CD14-positive monocyte (primary cell): ENCODE data around the gene KCNC3. TPM values are rescaled to one million over a fixed set of nuclear protein-coding genes. Genes with fewer than 3 reads are reported as not detected.

Experiments used
- DNase-seq, 3 donors: peaks; one replicate each; pipeline ENCODE4 v3.0.0-alpha.2; 2011 to 2022
- H2AFZ ChIP-seq: 2 replicates; pipeline ENCODE4 v1.6.0; 2012; ENCODE audit warnings: mild to moderate bottlenecking, low read depth, low read length, inconsistent platforms; ENCODE audit not compliant: insufficient read depth, poor library complexity, severe bottlenecking
- H3K27ac ChIP-seq, 2 donors: 1 replicate in 1 of 2; 2 replicates in 1 of 2; pipeline ENCODE4 v1.5.1; 2012 to 2013; ENCODE audit warnings: low read length in 2 of 2, control low read depth in 1 of 2, inconsistent platforms in 1 of 2, low read depth in 1 of 2, mild to moderate bottlenecking in 1 of 2
- H3K27me3 ChIP-seq, 2 donors: one replicate each; pipeline versions ENCODE4 v1.6.0 to v1.6.1; 2011 to 2013; ENCODE audit warnings: low read length in 2 of 2; ENCODE audit not compliant: control insufficient read depth in 2 of 2, insufficient read depth in 2 of 2
- H3K36me3 ChIP-seq, 2 donors: replicated peaks in 1 of 2; 1 replicate in 1 of 2; 2 replicates in 1 of 2; pipeline versions ENCODE4 v1.5.1 to v1.6.1; 2012 to 2013; ENCODE audit warnings: low read length in 2 of 2, control low read depth in 1 of 2, inconsistent platforms in 1 of 2, mild to moderate bottlenecking in 1 of 2; ENCODE audit not compliant: insufficient read depth in 2 of 2, control insufficient read depth in 1 of 2
- H3K4me1 ChIP-seq, 2 donors: 1 replicate in 1 of 2; 2 replicates in 1 of 2; pipeline versions ENCODE4 v1.5.1 to v1.6.1; 2012 to 2013; ENCODE audit warnings: low read length in 2 of 2, control low read depth in 1 of 2, inconsistent platforms in 1 of 2, mild to moderate bottlenecking in 1 of 2, moderate library complexity in 1 of 2; ENCODE audit not compliant: insufficient read depth in 2 of 2, control insufficient read depth in 1 of 2
- H3K4me2 ChIP-seq: replicated peaks from 2 replicates; pipeline ENCODE3; 2012; ENCODE audit warnings: low read length, moderate library complexity, mild to moderate bottlenecking; ENCODE audit not compliant: poor library complexity, severe bottlenecking; ENCODE audit errors: extremely low read depth
- H3K4me3 ChIP-seq, 3 experiments: fragments of 200-600 bp in 1 of 3; sonication (generic) in 1 of 3; replicated peaks in 1 of 3; 1 replicate in 2 of 3; 2 replicates in 1 of 3; pipeline ENCODE4 v1.5.1; 2011 to 2013; ENCODE audit warnings: low read length in 3 of 3, mild to moderate bottlenecking in 3 of 3, control low read depth in 2 of 3, low read depth in 2 of 3, inconsistent platforms in 1 of 3, moderate library complexity in 1 of 3
- H3K79me2 ChIP-seq: 2 replicates; pipeline ENCODE4 v1.6.0; 2012; ENCODE audit warnings: mild to moderate bottlenecking, control low read depth, inconsistent platforms, low read length, moderate library complexity; ENCODE audit not compliant: insufficient read depth
- H3K9ac ChIP-seq: 2 replicates; pipeline ENCODE4 v1.6.0; 2017; ENCODE audit warnings: low read length, mild to moderate bottlenecking; ENCODE audit not compliant: insufficient read depth, poor library complexity, severe bottlenecking
- H3K9me3 ChIP-seq, 2 donors: replicated peaks in 1 of 2; 1 replicate in 1 of 2; 2 replicates in 1 of 2; pipeline versions ENCODE4 v1.5.1 to v1.6.1; 2012 to 2013; ENCODE audit warnings: low read length in 2 of 2, control low read depth in 1 of 2; ENCODE audit not compliant: control insufficient read depth in 1 of 2, insufficient read depth in 1 of 2
- H4K20me1 ChIP-seq: 2 replicates; pipeline ENCODE4 v1.6.0; 2012; ENCODE audit warnings: mild to moderate bottlenecking, low read length, control low read depth, moderate library complexity; ENCODE audit not compliant: insufficient read depth
- H3K27ac Mint-ChIP-seq, 7 donors: one replicate each; pipeline ENCODE4 v1.8.0; 2020; ENCODE audit warnings: mild to moderate bottlenecking in 7 of 7, mixed read lengths in 7 of 7, moderate library complexity in 6 of 7, inconsistent platforms in 2 of 7
- H3K27me3 Mint-ChIP-seq, 3 donors: one replicate each; pipeline ENCODE4 v1.8.0; 2021 to 2022; ENCODE audit warnings: low read depth in 3 of 3, mild to moderate bottlenecking in 3 of 3, mixed read lengths in 3 of 3, moderate library complexity in 3 of 3, inconsistent platforms in 1 of 3
- H3K36me3 Mint-ChIP-seq, 2 donors: one replicate each; pipeline ENCODE4 v1.8.0; 2020; ENCODE audit warnings: mixed read lengths in 2 of 2, inconsistent platforms in 1 of 2, mild to moderate bottlenecking in 1 of 2
- H3K4me1 Mint-ChIP-seq: one replicate; pipeline ENCODE4 v1.8.0; 2020; ENCODE audit warnings: mild to moderate bottlenecking, mixed read lengths
- H3K4me3 Mint-ChIP-seq, 2 donors: one replicate each; pipeline ENCODE4 v1.8.0; 2020; ENCODE audit warnings: mild to moderate bottlenecking in 2 of 2, mixed read lengths in 2 of 2, moderate library complexity in 1 of 2
- H3K9me3 Mint-ChIP-seq, 7 donors: one replicate each; pipeline ENCODE4 v1.8.0; 2020 to 2022; ENCODE audit warnings: mixed read lengths in 7 of 7, mild to moderate bottlenecking in 6 of 7, moderate library complexity in 6 of 7, inconsistent platforms in 2 of 7
- CTCF ChIP-seq: fragments of 200-600 bp; IDR thresholded peaks from one replicate; pipeline ENCODE4 v1.8.0; 2022; ENCODE audit warnings: antibody characterized with exemption, mild to moderate bottlenecking
- WGBS: methylation state at CpG from one replicate; pipeline ENCODE4 v1.1.5; 2013; ENCODE audit warnings: missing lambda C conversion rate; ENCODE audit not compliant: insufficient coverage; 5-methylcytosine and 5-hydroxymethylcytosine counted together
- intact Hi-C, 2 donors: fragments of 100-400 bp; cut with micrococcal nuclease; formaldehyde crosslinking; loops; one replicate each; pipeline versions ENCODE4 v1.15.0 to v1.15.1; 2023
- polyA plus RNA-seq, 3 donors: library from polyadenylated mRNA; depleted of rRNA in 1 of 3; unstranded in 2 of 3; stranded (reverse) in 1 of 3; fragments of 300-500 nt in 2 of 3; fragments of >200 nt in 1 of 3; fragmentation: Illumina TruSeq in 2 of 3; gene quantifications; 1 replicate in 2 of 3; 2 replicates in 1 of 3; pipeline ENCODE4 v1.2.3, GENCODE V29; 2012 to 2021

Gene KCNC3
- polyA plus RNA-seq, 3 donors = 0.04 to 23.6 TPM; not detected in 1

- Histone ChIP-seq H3K79me2 (no peaks in the 10 kb centered on the region), H3K27ac (no peak overlapping the region), H3K9ac (no peak overlapping the region), H3K36me3 (peaks cover 0 to 6% of the 10 kb centered on the region in 2 donors), H3K27me3 (peaks cover 8 to 24% of the 10 kb centered on the region in 2 donors), H3K4me3 (no peak overlapping the region), H3K4me1 (peaks cover 0 to 4% of the 10 kb centered on the region in 2 donors), H3K4me2 (no peak overlapping the region), H4K20me1 (peaks cover 34% of the 10 kb centered on the region), H3K9me3 (peaks cover 0 to under 1% of the 10 kb centered on the region in 2 donors), H2AFZ (no peak overlapping the region)
- no peak for DNase-seq
- Mint-ChIP-seq H3K27ac (no peak overlapping the region), H3K4me3 (no peak overlapping the region), H3K36me3 (peaks cover 8 to 11% of the 10 kb centered on the region in 2 donors), H3K27me3 (peaks cover 24 to 44% (median 44%) of the 10 kb centered on the region in 3 donors), H3K4me1 (peaks cover 3% of the 10 kb centered on the region), H3K9me3 (peaks cover 0 to 11% (median 3%) of the 10 kb centered on the region in 7 donors)
- no peak for TF ChIP-seq CTCF
- WGBS = 96% methylated on average over 10 of the region's 12 CpGs
- intact Hi-C loops = loop anchor here in 1 of 2 donors (10.0 kb wide), 1 partner anchor 485 kb away; no protein-coding TSS in a partner anchor
These were observed 9.1 kb downstream of the KCNC3 start for GRCh38 chr19:50320051-50320450.

GRCh38 chr19:50319156-50319555, 10.0 kb downstream of the KCNC3 start:
- Histone ChIP-seq H3K9me3 (peaks cover 0 to 6% of the 10 kb centered on the region in 2 donors), H4K20me1 (peaks cover 25% of the 10 kb centered on the region), H3K27me3 (peaks cover 17 to 33% of the 10 kb centered on the region in 2 donors), H3K9ac (no peak overlapping the region), H3K4me3 (no peak overlapping the region), H3K4me1 (peaks cover 0 to 4% of the 10 kb centered on the region in 2 donors), H3K79me2 (no peaks in the 10 kb centered on the region), H3K27ac (no peak overlapping the region), H3K4me2 (no peak overlapping the region), H3K36me3 (peaks cover 0 to 6% of the 10 kb centered on the region in 2 donors), H2AFZ (no peak overlapping the region)
- peaks cover 3% of the 10 kb centered on the region for H3K4me1 Mint-ChIP-seq
- intact Hi-C loops = no loop called here
- 85% methylated on average over 10 of the region's 11 CpGs for WGBS
- peaks cover 8 to 13% of the 10 kb centered on the region in 2 donors for H3K36me3 Mint-ChIP-seq
- peaks cover 0 to 16% (median 6%) of the 10 kb centered on the region in 7 donors for H3K9me3 Mint-ChIP-seq
- no peak overlapping the region for H3K4me3 Mint-ChIP-seq
- no peak for DNase-seq
- H3K27me3 Mint-ChIP-seq = peaks cover 32 to 48% (median 47%) of the 10 kb centered on the region in 3 donors
- no peak for TF ChIP-seq CTCF
- H3K27ac Mint-ChIP-seq = no peak overlapping the region
